HepG2 (cell line): ENCODE results near the gene POC1A. TPM values are rescaled to one million over a fixed set of nuclear protein-coding genes. Genes with fewer than 3 reads are reported as not detected.

Experiments
- ATAC-seq: fragments of 200-7000 bp; cut with Tn5 transposase; 3 replicates; pipeline ENCODE4 v1.9.1; 2020; ENCODE audit warnings: mild to moderate bottlenecking, moderate library complexity
- BruUV-seq: library from RNA; stranded (reverse); fragments of 400-500 nt; replicated peaks from 2 replicates; lab custom pipeline; 2021; lab: Mats Ljungman, UMichigan
- CTCF ChIA-PET: fragments of 300-600 bp; formaldehyde crosslinking; extraction: SDS; loops from one replicate; lab custom pipeline; 2021; ENCODE audit warnings: low total read pairs, inconsistent platforms, low intra/inter-chr PET ratio; lab: Yijun Ruan, JAX
- POLR2A ChIA-PET: fragments of 350-600 bp; sonication (Branson Sonifier 250); formaldehyde crosslinking; loops from one replicate; lab custom pipeline; 2020; ENCODE audit warnings: antibody characterized with exemption, inconsistent platforms; lab: Yijun Ruan, JAX
- DNase-seq: peaks from one replicate; pipeline ENCODE4 v3.0.0-alpha.2; 2015; ENCODE audit warnings: low spot score
- FAIRE-seq: peaks from 3 replicates; lab custom pipeline; 2011; peaks lifted over from hg19 to GRCh38; lab: Jason Lieb, UNC
- H2AFZ ChIP-seq: one replicate; pipeline ENCODE4 v1.6.1; 2011; ENCODE audit warnings: low read length, inconsistent platforms
- H3K27ac ChIP-seq: fragments of 300-600 bp; 3 replicates; pipeline ENCODE4 v1.8.0; 2011; ENCODE audit warnings: mixed run types, mild to moderate bottlenecking, mixed read lengths, low read length, inconsistent platforms; ENCODE audit not compliant: insufficient read depth; ENCODE audit errors: extremely low read length
- H3K27me3 ChIP-seq, 2 experiments: fragments of 200-600 bp in 1 of 2; 2 replicates in 1 of 2; 3 replicates in 1 of 2; pipeline versions ENCODE4 v1.6.0 to v1.8.0; 2011; ENCODE audit warnings: low read length in 2 of 2, mild to moderate bottlenecking in 2 of 2, moderate library complexity in 2 of 2, inconsistent platforms in 1 of 2; ENCODE audit not compliant: insufficient read depth in 2 of 2, control insufficient read depth in 1 of 2
- H3K36me3 ChIP-seq, 2 experiments: fragments of 200-600 bp in 1 of 2; replicated peaks in 1 of 2; 2 replicates in 1 of 2; 3 replicates in 1 of 2; pipeline versions ENCODE4 v1.5.1 to v1.8.0; 2011; ENCODE audit warnings: low read length in 2 of 2, inconsistent platforms in 1 of 2; ENCODE audit not compliant: insufficient read depth in 2 of 2, control insufficient read depth in 1 of 2
- H3K4me1 ChIP-seq: 2 replicates; pipeline ENCODE4 v1.5.1; 2012; ENCODE audit warnings: low read length, inconsistent platforms; ENCODE audit not compliant: insufficient read depth
- H3K4me2 ChIP-seq: 2 replicates; pipeline ENCODE4 v1.6.0; 2011; ENCODE audit warnings: low read depth, low read length, inconsistent platforms
- H3K4me3 ChIP-seq, 3 experiments: fragments of 200-600 bp in 1 of 3; sonication (generic), shearing (Covaris generic) in 1 of 3; replicated peaks in 1 of 3; 2 replicates each; pipeline ENCODE4 v1.5.1; 2011 to 2016; ENCODE audit warnings: low read length in 3 of 3, inconsistent platforms in 2 of 3, low read depth in 2 of 3, mild to moderate bottlenecking in 2 of 3, control low read depth in 1 of 3, mixed read lengths in 1 of 3; ENCODE audit not compliant: insufficient read depth in 1 of 3
- H3K79me2 ChIP-seq: one replicate; pipeline ENCODE4 v1.6.1; 2011; ENCODE audit warnings: low read length, inconsistent platforms; ENCODE audit not compliant: insufficient read depth
- H3K9ac ChIP-seq: 2 replicates; pipeline ENCODE4 v1.6.0; 2011; ENCODE audit warnings: mild to moderate bottlenecking, low read depth, low read length, inconsistent platforms; ENCODE audit not compliant: insufficient read depth
- H3K9me3 ChIP-seq: 2 replicates; pipeline ENCODE4 v1.5.1; 2012; ENCODE audit warnings: mild to moderate bottlenecking, low read length
- H4K20me1 ChIP-seq: 2 replicates; pipeline ENCODE4 v1.6.0; 2011; ENCODE audit warnings: inconsistent platforms, mild to moderate bottlenecking, low read length, moderate library complexity; ENCODE audit not compliant: insufficient read depth
- ADNP ChIP-seq: sonication (generic); formaldehyde crosslinking; IDR thresholded peaks from 2 replicates; pipeline ENCODE4 v1.4.0; 2020; ENCODE audit warnings: missing genetic modification reagents
- DNMT3B ChIP-seq: conservative IDR thresholded peaks from 2 replicates; pipeline ENCODE4 v1.6.1; 2016; ENCODE audit warnings: missing biosample characterization, control low read depth
- HIVEP1 ChIP-seq: sonication (generic); formaldehyde crosslinking; IDR thresholded peaks from 2 replicates; pipeline ENCODE4 v1.4.0; 2020; ENCODE audit warnings: mild to moderate bottlenecking, missing genetic modification reagents
- RARA ChIP-seq: IDR thresholded peaks from 2 replicates; pipeline ENCODE4 v1.6.1; 2016; ENCODE audit warnings: missing genetic modification reagents, missing compliant biosample characterization
- WGBS: methylation state at CpG from one replicate; pipeline ENCODE4 v1.1.6; 2017; ENCODE audit warnings: low lambda C conversion rate; 5-methylcytosine and 5-hydroxymethylcytosine counted together
- in situ Hi-C: cut with HindIII; loops from 2 replicates; pipeline ENCODE4 v1.10.0; 2017; ENCODE audit warnings: low pct_unique_long_range_greater_than_20kb; ENCODE audit not compliant: extremely low pct_ligation_motif_present
- intact Hi-C: fragments of 100-400 bp; cut with micrococcal nuclease; formaldehyde crosslinking; loops from one replicate; pipeline ENCODE4 v1.10.0; 2022; ENCODE audit not compliant: unreplicated experiment
- polyA plus RNA-seq, 8 experiments: library from polyadenylated mRNA; depleted of rRNA in 3 of 8; stranded (reverse) in 7 of 8; unstranded in 1 of 8; fragments of >200 nt; fragmentation: Illumina TruSeq in 4 of 8; extraction: Trizol in 4 of 8; gene quantifications; 2 replicates each; pipeline versions ENCODE4 v1.2.1 to v1.2.3, GENCODE V29; 2011 to 2016; ENCODE audit warnings: low read depth in 4 of 8, missing spikeins in 1 of 8, mixed read lengths in 1 of 8; ENCODE audit not compliant: insufficient read depth in 1 of 8
- total RNA-seq, 5 experiments: library from RNA; depleted of rRNA; stranded (reverse); fragments of >200 nt; fragmentation: Illumina TruSeq; extraction: Trizol; gene quantifications; 2 replicates each; pipeline ENCODE4 v1.2.3, GENCODE V29; 2016; ENCODE audit warnings: low read depth in 1 of 5
- TF ChIP-seq, protein P1 (sequence below): sonication (generic); formaldehyde crosslinking; IDR thresholded peaks from 2 replicates; pipeline ENCODE4 v1.4.0; 2020; ENCODE audit warnings: missing genetic modification reagents, borderline replicate concordance
- TF ChIP-seq, protein P2 (sequence below): sonication (generic); formaldehyde crosslinking; IDR thresholded peaks from 2 replicates; pipeline ENCODE4 v1.9.0; 2022; ENCODE audit warnings: low read depth, missing genetic modification reagents

The POC1A gene
- total and polyA plus RNA-seq, 2 of the 13 experiments (the other 11 are each of a cell fraction or from before 2014, with no cell fraction given): 14.6 to 20.0 TPM

DNA sequence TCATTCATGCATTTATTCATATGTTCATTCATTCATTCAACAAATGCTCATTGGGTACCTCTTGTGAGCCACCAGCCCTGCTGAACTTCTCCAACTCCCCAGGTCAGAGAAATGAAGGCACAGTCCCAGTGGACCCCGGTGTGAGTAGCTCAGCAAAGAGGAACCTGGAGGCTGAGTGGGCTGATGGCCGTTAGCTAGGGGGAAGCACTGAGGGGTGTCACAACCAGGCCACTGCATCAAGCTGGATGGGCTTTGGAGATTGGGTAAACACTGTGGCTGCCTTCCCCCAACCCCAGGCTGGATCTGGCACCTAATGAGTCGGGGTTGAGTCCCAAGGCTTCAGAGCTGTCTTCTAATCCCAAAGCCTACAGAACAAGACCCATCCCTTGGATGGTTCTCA, 31.6 kb upstream of the POC1A start (continued):
- TF ChIP-seq, protein P1, sequence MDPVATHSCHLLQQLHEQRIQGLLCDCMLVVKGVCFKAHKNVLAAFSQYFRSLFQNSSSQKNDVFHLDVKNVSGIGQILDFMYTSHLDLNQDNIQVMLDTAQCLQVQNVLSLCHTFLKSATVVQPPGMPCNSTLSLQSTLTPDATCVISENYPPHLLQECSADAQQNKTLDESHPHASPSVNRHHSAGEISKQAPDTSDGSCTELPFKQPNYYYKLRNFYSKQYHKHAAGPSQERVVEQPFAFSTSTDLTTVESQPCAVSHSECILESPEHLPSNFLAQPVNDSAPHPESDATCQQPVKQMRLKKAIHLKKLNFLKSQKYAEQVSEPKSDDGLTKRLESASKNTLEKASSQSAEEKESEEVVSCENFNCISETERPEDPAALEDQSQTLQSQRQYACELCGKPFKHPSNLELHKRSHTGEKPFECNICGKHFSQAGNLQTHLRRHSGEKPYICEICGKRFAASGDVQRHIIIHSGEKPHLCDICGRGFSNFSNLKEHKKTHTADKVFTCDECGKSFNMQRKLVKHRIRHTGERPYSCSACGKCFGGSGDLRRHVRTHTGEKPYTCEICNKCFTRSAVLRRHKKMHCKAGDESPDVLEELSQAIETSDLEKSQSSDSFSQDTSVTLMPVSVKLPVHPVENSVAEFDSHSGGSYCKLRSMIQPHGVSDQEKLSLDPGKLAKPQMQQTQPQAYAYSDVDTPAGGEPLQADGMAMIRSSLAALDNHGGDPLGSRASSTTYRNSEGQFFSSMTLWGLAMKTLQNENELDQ (CRISPR knock-in tag): no peak
- no peak for TF ChIP-seq RARA (CRISPR knock-in tag)
- TF ChIP-seq, protein P2, sequence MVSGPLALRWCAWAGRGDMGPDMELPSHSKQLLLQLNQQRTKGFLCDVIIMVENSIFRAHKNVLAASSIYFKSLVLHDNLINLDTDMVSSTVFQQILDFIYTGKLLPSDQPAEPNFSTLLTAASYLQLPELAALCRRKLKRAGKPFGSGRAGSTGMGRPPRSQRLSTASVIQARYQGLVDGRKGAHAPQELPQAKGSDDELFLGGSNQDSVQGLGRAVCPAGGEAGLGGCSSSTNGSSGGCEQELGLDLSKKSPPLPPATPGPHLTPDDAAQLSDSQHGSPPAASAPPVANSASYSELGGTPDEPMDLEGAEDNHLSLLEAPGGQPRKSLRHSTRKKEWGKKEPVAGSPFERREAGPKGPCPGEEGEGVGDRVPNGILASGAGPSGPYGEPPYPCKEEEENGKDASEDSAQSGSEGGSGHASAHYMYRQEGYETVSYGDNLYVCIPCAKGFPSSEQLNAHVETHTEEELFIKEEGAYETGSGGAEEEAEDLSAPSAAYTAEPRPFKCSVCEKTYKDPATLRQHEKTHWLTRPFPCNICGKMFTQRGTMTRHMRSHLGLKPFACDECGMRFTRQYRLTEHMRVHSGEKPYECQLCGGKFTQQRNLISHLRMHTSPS (CRISPR knock-in tag): no peak

DNA sequence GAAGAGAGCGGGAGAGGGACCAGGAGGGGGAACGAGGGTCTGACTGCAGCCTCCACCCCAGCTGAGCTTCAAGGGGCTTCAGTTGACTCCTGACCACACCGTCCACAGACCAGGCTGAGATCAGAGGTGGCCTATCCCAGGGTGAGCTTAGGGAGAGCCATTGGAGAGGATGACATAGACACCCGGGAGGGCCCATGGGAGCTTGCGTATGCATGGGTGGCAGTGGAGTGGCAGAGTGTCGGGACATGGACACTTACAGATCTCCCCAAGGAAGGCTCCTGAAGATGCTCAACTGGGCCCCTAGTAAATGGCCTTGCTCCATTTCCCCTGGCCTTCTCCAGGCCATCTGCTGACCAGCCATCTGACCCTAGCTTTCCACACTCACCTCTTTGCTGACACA, 31.1 kb upstream of the POC1A start:
- POLR2A ChIA-PET: interaction anchor here (0.6 to 1.6 kb wide), 4 partner anchors 8 to 685 kb away, joined by 3 to 4 read pairs (median 3); partner anchors contain the start of gene DCAF1
- Histone ChIP-seq H3K9ac (no peak overlapping the region), H2AFZ (no peak overlapping the region)
- intact Hi-C loops: no loop called here
- no peak for DNase-seq
- CTCF ChIA-PET: no interaction called here
- TF ChIP-seq HIVEP1 (CRISPR knock-in tag) (no peak), ADNP (CRISPR knock-in tag) (no peak), DNMT3B (CRISPR knock-in tag) (no peak)
- TF ChIP-seq, all 625 proteins: peak for 0
- Histone ChIP-seq H3K36me3 (no peaks in the 10 kb centered on the region), H3K27ac (no peak overlapping the region), H3K79me2 (no peaks in the 10 kb centered on the region), H3K4me3 (no peak overlapping the region), H3K27me3 (no peaks in the 10 kb centered on the region), H3K9me3 (no peaks in the 10 kb centered on the region), H4K20me1 (no peaks in the 10 kb centered on the region), H3K4me2 (no peak overlapping the region), H3K4me1 (peaks cover 90% of the 10 kb centered on the region)
- in situ Hi-C loops: no loop called here
- BruUV-seq: no TSS peak
- ATAC-seq (no peak), FAIRE-seq (no peak)
- 89% methylated on average over 2 of the region's 6 CpGs for WGBS
